Activated naive CD4-positive, alpha-beta T cell treated with anti-CD3 and anti-CD28 coated beads, Interleukin-2, amount 50 U/mL, for 16 hours (primary cell): ENCODE data around the gene RBM19.

ENCODE experiments used
- DNase-seq: peaks from one replicate; pipeline ENCODE4 v3.0.0-alpha.2; 2020

The RBM19 gene

GRCh38 chr12:113899561-113900471, 66.3 kb downstream of the RBM19 start:
- DNase-seq = no peak

- no peak for DNase-seq
These were observed 67.0 kb downstream of the RBM19 start for GRCh38 chr12:113899042-113899560.

GRCh38 chr12:113898466-113898865, 67.7 kb downstream of the RBM19 start:
- no peak for DNase-seq

- DNase-seq = no peak
These were observed 68.7 kb downstream of the RBM19 start for GRCh38 chr12:113897406-113897805.

GRCh38 chr12:113896841-113897240, 69.3 kb downstream of the RBM19 start:
- no peak for DNase-seq

GRCh38 chr12:113896194-113896593, 69.9 kb downstream of the RBM19 start:
- DNase-seq = no peak

- no peak for DNase-seq
These were observed 70.9 kb downstream of the RBM19 start for GRCh38 chr12:113895176-113895575.

- DNase-seq = no peak
These were observed 71.4 kb downstream of the RBM19 start for GRCh38 chr12:113894697-113895096.

GRCh38 chr12:113893221-113893620, 72.9 kb downstream of the RBM19 start:
- no peak for DNase-seq

GRCh38 chr12:113892556-113892955, 73.6 kb downstream of the RBM19 start:
- DNase-seq = no peak

GRCh38 chr12:113891739-113892520, 74.2 kb downstream of the RBM19 start:
- no peak for DNase-seq

- no peak for DNase-seq
These were observed 74.9 kb downstream of the RBM19 start for GRCh38 chr12:113891167-113891692.

GRCh38 chr12:113889891-113890581, 76.1 kb downstream of the RBM19 start:
- no peak for DNase-seq

- DNase-seq = no peak
These were observed 77.0 kb downstream of the RBM19 start for GRCh38 chr12:113889076-113889475.

GRCh38 chr12:113888435-113888834, 77.7 kb downstream of the RBM19 start:
- no peak for DNase-seq

- DNase-seq = no peak
These were observed 78.2 kb downstream of the RBM19 start for GRCh38 chr12:113887906-113888305.

GRCh38 chr12:113886721-113887120, 79.4 kb downstream of the RBM19 start:
- no peak for DNase-seq

GRCh38 chr12:113884392-113884791, 81.7 kb downstream of the RBM19 start:
- no peak for DNase-seq

GRCh38 chr12:113882690-113883089, 83.4 kb downstream of the RBM19 start:
- no peak for DNase-seq

GRCh38 chr12:113880988-113881962, 84.8 kb downstream of the RBM19 start:
- DNase-seq = no peak

- no peak for DNase-seq
These were observed 85.8 kb downstream of the RBM19 start for GRCh38 chr12:113880326-113880725.

GRCh38 chr12:113879658-113880057, 86.5 kb downstream of the RBM19 start:
- DNase-seq = no peak
